Skeletal muscle satellite cell (primary cell): ENCODE data around the gene SEC24B.
"Not testable (repeated sequence)": the region's sequence is repeated elsewhere in the genome, so short reads cannot be mapped to it uniquely, and the experiment has no call there.

ENCODE experiments used
- H3K27me3 ChIP-seq: 2 replicates; pipeline ENCODE4 v1.7.0; 2013; ENCODE audit warnings: low read length; ENCODE audit not compliant: control insufficient read depth, insufficient read depth
- H3K36me3 ChIP-seq: 2 replicates; pipeline ENCODE4 v1.7.0; 2013; ENCODE audit warnings: mild to moderate bottlenecking, control low read depth, low read length; ENCODE audit not compliant: insufficient read depth
- H3K4me1 ChIP-seq: 2 replicates; pipeline ENCODE4 v1.7.0; 2013; ENCODE audit warnings: low read length; ENCODE audit not compliant: control insufficient read depth, insufficient read depth
- H3K4me2 ChIP-seq: 2 replicates; pipeline ENCODE4 v1.7.0; 2013; ENCODE audit warnings: mild to moderate bottlenecking, low read length
- H3K4me3 ChIP-seq: 2 replicates; pipeline ENCODE4 v1.7.0; 2013; ENCODE audit warnings: low read length
- H3K9ac ChIP-seq: 2 replicates; pipeline ENCODE4 v1.7.0; 2013; ENCODE audit warnings: mild to moderate bottlenecking, low read depth, low read length, moderate library complexity
- H3K9me3 ChIP-seq: replicated peaks from 2 replicates; pipeline ENCODE4 v1.7.0; 2013; ENCODE audit warnings: mild to moderate bottlenecking, control low read depth, low read length

The SEC24B gene

DNA sequence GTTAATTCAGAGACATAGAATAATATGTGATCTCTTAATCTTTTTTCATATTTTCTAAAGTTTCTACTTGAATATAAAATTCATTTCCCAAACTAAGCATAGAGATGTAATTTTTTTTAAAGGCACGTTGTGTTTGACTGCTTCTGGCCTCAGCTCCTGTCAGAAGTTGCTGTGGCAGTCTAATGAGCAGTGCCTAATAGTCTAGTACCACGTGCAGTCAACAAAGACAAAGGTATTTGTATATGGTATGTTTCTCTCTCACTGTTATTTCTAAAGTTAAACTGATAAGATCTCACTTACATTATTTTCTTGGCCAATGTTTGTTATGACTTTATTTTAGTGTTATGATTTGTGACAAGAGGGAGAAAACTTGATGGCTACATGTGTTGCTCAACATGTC is 77.8 kb downstream of the SEC24B start:
- H3K36me3 ChIP-seq = peaks cover 46% of the 10 kb centered on the region
- H3K4me2 ChIP-seq = no peak overlapping the region
- H3K4me3 ChIP-seq = no peak overlapping the region
- no peaks in the 10 kb centered on the region for H3K4me1 ChIP-seq
- no peaks in the 10 kb centered on the region for H3K9me3 ChIP-seq
- no peaks in the 10 kb centered on the region for H3K27me3 ChIP-seq
- H3K9ac ChIP-seq = no peak overlapping the region

DNA sequence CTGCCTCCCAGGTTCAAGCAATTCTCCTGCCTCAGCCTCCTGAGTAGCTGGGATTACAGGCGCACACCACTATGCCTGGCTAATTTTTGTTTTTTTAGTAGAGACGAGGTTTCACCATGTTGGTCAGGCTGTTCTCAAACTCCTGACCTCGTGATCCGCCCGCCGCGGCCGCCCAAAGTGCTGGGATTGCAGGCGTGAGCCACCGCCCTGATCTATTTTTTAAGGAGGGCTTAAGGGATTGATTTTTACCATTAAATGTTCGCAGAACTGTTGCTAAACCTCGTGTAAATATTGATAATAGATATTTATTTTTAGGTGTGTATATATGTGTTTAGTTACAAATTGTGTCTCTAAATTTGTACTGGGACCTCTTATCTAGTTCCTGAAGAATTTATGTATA is 79.8 kb downstream of the SEC24B start:
- not testable (repeated sequence) for H3K4me1 ChIP-seq, H3K9ac ChIP-seq, H3K9me3 ChIP-seq, H3K27me3 ChIP-seq, H3K4me3 ChIP-seq, H3K4me2 ChIP-seq
- H3K36me3 ChIP-seq = peaks cover 60% of the 10 kb centered on the region

DNA sequence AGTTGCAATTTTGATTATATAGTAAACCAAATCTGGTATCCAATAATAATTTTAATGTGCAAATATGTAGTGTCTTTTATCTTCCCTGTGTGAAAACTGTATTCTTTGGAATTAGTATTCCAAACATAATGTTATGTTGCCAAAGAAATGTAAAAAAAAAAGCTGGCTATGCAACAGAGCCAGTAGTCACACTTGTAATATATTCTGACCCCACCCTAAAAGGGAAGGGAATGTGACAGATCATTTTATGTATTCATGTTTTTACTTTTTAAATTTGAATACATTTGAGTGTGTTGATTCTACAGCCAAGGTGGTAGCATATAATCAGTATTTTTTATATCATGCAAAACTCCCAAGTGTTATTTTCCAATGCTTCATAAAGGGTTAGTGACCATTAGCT is 98.6 kb downstream of the SEC24B start:
- H3K4me1 ChIP-seq = no peaks in the 10 kb centered on the region
- no peak overlapping the region for H3K4me2 ChIP-seq
- H3K4me3 ChIP-seq = no peak overlapping the region
- no peaks in the 10 kb centered on the region for H3K27me3 ChIP-seq
- H3K9me3 ChIP-seq = no peaks in the 10 kb centered on the region
- H3K9ac ChIP-seq = no peak overlapping the region
- H3K36me3 ChIP-seq = peaks cover 69% of the 10 kb centered on the region

DNA sequence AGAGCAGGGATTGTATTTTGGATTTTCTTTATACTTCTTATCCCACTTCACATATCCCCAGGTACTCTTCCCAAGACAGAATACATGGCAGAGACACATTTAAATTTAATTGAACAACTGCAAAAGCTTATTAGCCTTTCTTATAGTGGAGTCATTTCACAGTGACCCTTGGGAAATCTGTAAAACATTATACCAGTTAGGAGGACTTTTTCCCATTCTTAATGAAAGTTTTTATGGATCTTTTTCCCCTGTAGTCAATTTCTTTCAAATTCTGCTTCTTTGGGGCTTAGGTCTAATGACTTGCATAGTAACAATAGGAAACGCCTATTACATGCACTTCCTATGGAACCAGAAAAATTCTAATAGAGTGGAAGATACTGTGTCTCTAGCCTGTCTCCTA is 111.8 kb downstream of the SEC24B start:
- Histone ChIP-seq H3K4me2 (no peak overlapping the region), H3K36me3 (peaks cover 21% of the 10 kb centered on the region), H3K4me1 (peaks cover 11% of the 10 kb centered on the region), H3K4me3 (no peak overlapping the region), H3K27me3 (no peaks in the 10 kb centered on the region), H3K9me3 (no peaks in the 10 kb centered on the region), H3K9ac (no peak overlapping the region)

DNA sequence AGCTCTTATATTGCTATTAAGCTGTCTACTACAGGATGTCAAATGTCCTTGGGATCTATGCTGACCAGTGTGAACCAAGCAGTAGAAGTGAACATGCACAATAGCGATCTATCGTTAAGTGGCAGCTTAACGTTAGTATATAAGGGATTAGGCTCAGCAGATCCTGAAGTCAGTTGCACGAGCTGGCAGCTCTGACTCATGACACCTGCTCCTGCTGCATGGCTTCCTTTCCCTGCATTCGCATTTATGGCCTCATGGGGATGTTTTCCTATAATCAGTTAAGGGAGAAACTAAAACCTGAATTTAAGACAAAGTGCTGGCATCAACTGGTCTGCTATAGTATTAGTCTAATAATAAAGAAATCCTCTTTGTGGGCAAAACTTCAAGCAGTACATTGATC is 113.8 kb downstream of the SEC24B start:
- no peak overlapping the region for H3K9ac ChIP-seq
- H3K27me3 ChIP-seq = no peaks in the 10 kb centered on the region
- no peak overlapping the region for H3K4me2 ChIP-seq
- H3K4me3 ChIP-seq = no peak overlapping the region
- peaks cover 15% of the 10 kb centered on the region for H3K36me3 ChIP-seq
- no peaks in the 10 kb centered on the region for H3K9me3 ChIP-seq
- H3K4me1 ChIP-seq = peaks cover 11% of the 10 kb centered on the region

DNA sequence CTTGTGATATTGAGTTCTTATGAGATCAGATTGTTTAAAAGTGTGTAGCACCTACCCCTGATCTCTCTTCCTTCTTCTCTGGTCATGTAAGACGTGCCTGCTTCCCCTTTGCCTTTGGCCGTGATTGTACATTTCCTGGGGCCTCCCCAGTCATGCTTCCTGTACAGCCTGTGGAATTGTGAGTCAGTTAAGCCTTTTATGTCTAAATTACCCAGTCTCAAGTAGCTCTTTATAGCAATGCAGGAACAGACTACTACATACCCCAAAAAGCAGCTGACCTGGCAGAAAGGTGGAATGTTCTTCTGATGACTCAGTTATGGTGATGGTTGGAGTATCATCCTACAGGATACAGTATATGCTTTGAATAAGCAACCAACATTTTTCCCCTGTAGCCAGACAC is 115.0 kb downstream of the SEC24B start:
- H3K36me3 ChIP-seq = peaks cover 11% of the 10 kb centered on the region
- no peak overlapping the region for H3K9ac ChIP-seq
- no peaks in the 10 kb centered on the region for H3K9me3 ChIP-seq
- no peaks in the 10 kb centered on the region for H3K27me3 ChIP-seq
- H3K4me3 ChIP-seq = peak overlapping the region; percentile 15
- H3K4me1 ChIP-seq = peaks cover 11% of the 10 kb centered on the region
- peak overlapping the region; percentile 35 for H3K4me2 ChIP-seq

DNA sequence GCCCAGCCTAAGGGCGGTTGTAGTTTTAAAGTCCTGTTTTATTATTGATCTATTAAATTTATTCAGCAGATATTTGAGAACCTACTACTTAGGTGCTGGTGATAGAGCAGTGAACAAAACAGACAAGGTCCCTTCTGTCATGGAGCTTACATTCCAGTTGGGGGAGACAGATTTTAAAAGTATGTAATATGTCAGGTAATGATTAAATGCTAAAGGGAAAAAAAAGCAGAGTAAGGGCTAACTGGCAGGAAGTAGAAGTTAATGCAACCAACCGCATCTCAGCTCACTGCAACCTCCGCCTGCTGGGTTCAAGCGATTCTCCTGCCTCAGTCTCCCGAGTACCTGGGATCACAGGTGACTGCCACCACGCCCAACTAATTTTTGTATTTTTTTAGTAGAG is 118.6 kb downstream of the SEC24B start:
- Histone ChIP-seq H3K36me3 (peaks cover 2% of the 10 kb centered on the region), H3K9ac (no peak overlapping the region), H3K27me3 (no peaks in the 10 kb centered on the region), H3K4me1 (peaks cover 11% of the 10 kb centered on the region), H3K9me3 (no peaks in the 10 kb centered on the region), H3K4me3 (no peak overlapping the region), H3K4me2 (no peak overlapping the region)

DNA sequence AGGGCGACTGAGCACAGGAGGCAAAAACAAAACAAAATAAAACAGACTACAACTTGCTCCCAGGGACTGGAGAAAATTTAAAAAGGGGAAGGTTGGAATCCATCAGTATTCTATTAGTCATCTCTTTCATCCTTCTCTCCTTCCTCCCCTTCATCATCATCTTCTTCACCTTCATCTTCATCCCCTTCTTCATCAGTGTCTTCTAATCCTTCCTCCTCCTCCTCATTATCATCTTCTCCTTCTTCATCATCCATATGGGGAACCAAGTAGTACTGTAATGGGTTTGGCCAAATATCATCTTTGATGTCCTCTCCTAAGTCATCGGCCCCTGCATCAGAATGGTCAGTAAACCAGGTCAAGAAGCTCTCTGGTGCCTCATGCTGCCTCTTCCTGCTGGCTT is 119.5 kb downstream of the SEC24B start:
- H3K4me3 ChIP-seq = no peak overlapping the region
- no peaks in the 10 kb centered on the region for H3K9me3 ChIP-seq
- no peak overlapping the region for H3K9ac ChIP-seq
- H3K4me2 ChIP-seq = no peak overlapping the region
- H3K36me3 ChIP-seq = no peaks in the 10 kb centered on the region
- H3K4me1 ChIP-seq = peaks cover 10% of the 10 kb centered on the region
- H3K27me3 ChIP-seq = no peaks in the 10 kb centered on the region

DNA sequence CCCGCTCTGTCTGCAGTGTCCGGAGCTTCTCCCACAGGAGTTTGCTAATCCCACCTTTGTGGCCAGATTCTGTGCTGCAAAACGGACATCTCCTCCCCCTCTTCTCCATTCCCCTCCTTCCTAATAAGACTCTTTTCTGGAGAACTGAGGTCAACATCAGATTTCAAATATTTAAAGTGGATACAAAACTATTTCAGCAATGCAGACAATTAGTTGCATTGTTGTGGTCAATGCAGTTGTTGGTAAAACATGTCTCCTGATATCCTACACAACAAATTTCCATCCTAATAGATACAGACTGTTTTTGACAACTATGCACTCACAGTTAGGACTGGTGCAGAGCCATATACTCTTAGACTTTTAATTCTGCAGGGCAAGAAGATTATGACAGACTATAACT is 121.4 kb downstream of the SEC24B start:
- H3K4me1 ChIP-seq = no peaks in the 10 kb centered on the region
- no peaks in the 10 kb centered on the region for H3K27me3 ChIP-seq
- H3K9me3 ChIP-seq = no peaks in the 10 kb centered on the region
- H3K4me2 ChIP-seq = no peak overlapping the region
- no peaks in the 10 kb centered on the region for H3K36me3 ChIP-seq
- H3K9ac ChIP-seq = no peak overlapping the region
- no peak overlapping the region for H3K4me3 ChIP-seq

DNA sequence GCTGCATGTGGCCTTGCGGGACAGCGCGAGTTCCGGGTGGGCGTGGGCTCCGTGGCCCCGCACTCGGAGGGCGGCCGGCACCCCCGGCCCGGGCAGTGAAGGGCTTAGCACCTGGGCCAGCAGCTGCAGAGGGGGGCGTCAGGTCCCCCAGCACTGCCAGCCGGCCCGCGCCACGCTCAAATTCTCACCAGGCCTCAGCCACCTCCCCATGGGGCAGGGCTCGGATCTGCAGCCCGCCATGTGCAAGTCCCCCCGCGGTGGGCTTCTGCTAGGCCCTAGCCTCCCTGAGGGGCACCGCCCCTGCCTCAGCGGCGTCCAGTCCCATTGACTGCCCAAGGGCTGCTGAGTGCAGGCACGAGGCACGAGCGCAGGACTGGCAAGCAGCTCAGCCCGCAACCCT is 123.8 kb downstream of the SEC24B start:
- Histone ChIP-seq H3K9ac (no peak overlapping the region), H3K9me3 (no peaks in the 10 kb centered on the region), H3K4me1 (peaks cover 3% of the 10 kb centered on the region), H3K36me3 (no peaks in the 10 kb centered on the region), H3K4me3 (no peak overlapping the region), H3K27me3 (no peaks in the 10 kb centered on the region), H3K4me2 (no peak overlapping the region)

DNA sequence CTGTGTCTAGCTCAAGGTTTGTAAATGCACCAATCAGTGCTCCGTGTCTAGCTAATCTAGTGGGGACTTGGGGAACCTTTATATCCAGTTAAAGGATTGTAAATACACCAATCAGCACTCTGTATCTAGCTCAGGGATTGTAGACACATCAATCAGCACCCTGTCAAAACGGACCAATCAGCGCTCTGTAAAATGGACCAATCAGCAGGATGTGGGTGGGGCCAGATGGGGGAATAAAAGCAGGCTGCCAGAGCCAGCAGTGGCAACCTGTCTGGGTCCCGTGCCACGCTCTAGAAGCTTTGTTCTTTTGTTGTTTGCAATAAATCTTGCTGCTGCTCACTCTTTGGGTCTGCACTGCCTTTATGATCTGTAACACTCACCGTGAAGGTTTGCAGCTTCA is 124.5 kb downstream of the SEC24B start:
- H3K36me3 ChIP-seq, H3K9me3 ChIP-seq, H3K4me1 ChIP-seq, H3K4me2 ChIP-seq, H3K27me3 ChIP-seq, H3K4me3 ChIP-seq, H3K9ac ChIP-seq: not testable (repeated sequence)

DNA sequence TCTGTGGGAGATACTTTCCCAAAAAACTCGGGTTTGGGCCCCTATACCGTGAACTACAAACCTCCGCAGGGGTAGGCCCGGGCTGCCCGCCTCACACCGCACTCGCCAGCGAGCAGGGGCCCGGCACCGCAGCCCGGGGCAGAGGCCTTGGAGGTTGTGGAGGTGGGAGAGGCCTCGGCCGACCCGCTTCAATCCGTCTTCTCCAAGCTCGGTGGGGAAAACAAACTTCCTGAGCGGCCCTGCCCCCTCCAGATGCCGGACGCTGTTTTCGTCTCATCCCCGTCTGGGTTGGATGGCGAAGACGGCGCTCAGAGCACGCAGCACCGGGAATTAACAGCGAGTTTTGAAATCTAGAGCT is 126.0 kb downstream of the SEC24B start:
- Histone ChIP-seq H3K4me3 (peak overlapping the region; percentile 83), H3K9me3 (no peaks in the 10 kb centered on the region), H3K9ac (peak overlapping the region; percentile 85), H3K36me3 (no peaks in the 10 kb centered on the region), H3K4me2 (peak overlapping the region; percentile 89), H3K4me1 (peaks cover 3% of the 10 kb centered on the region), H3K27me3 (no peaks in the 10 kb centered on the region)
